GM10266 (cell line): ENCODE results near the gene PRR5.
"Not testable (repeated sequence)": the region's sequence is repeated elsewhere in the genome, so short reads cannot be mapped to it uniquely, and the experiment has no call there.

Source experiments
- DNase-seq: peaks from one replicate; pipeline ENCODE4 v3.0.0; 2012; ENCODE audit errors: extremely low spot score
- CTCF ChIP-seq: IDR thresholded peaks from 2 replicates; pipeline ENCODE4 v1.5.1; 2012; ENCODE audit warnings: mild to moderate bottlenecking, low read depth; ENCODE audit not compliant: control insufficient read depth, insufficient read depth; ENCODE audit errors: missing control alignments

PRR5 gene

DNA sequence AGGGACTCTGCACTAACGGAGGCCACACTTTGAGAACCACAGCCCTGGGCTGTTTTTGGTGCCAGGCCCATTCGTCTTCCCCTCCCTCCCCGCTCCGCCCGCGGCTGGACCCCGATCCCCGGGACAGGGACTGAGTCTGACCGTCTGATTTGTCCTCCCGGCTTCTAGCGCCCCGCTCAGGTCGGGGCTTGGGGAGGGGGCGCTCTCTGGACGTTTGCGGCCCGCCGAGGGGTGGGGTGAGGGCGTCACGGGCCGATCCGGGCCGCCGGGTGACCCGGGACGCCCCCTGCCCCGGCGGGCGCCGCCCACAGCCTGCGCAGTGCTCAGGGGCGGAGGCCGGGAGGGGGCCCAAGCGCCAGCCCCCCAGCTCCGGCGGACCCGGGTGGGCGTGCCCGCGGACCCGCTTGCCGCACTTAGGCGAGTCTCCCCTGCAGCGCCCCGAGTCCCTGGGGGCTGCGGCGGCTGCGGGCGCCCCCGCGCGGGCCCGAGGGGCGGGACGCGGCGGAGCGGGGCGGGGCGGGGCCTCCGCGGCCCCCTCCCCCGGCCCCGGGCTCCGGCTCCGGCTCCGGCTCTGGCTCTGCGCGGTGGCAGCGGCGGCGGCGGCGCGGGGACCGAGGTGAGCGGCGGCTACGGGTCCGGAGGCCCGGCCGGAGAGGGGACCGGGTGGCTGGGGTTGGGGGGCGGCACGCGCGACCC lies 33.7 kb upstream of the PRR5 start:
- no peak for TF ChIP-seq CTCF
- no peak for DNase-seq

DNA sequence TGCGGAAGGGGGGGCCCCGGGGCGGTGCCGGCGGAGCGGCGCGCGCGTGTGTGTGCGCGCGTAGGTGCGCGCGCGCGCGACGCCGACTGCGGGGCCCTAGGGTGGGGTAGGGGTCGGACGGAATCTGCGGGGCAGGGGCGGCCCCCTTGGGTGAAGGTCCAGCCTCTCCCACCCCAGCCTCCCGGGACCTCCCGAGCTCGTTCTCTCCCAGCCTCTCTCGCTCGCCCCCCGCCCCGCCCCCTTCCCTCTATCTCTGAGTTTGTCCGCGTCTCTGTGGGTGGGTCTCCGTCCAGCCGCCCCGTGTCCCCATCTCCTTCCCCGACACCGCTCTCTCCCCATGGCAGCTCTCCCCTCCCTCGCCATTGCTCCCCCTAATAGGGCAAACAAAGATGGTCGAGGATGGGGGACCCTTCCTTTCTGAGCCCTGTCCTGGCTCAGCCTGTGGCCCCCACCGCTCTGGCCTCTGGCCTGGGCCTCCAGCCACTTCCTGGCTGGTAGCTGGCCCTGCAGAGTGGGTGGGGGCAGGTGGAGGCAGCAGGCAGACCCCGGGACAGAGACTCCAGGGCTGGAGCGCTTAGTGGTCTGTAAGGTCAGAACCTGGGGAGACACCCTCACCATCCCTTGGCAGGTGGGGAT lies 33.0 kb upstream of the PRR5 start:
- TF ChIP-seq CTCF = no peak
- no peak for DNase-seq

- peak; percentile 28 for TF ChIP-seq CTCF
- no peak for DNase-seq
These were observed 32.4 kb upstream of the PRR5 start for GRCh38 chr22:44669561-44669976.

DNA sequence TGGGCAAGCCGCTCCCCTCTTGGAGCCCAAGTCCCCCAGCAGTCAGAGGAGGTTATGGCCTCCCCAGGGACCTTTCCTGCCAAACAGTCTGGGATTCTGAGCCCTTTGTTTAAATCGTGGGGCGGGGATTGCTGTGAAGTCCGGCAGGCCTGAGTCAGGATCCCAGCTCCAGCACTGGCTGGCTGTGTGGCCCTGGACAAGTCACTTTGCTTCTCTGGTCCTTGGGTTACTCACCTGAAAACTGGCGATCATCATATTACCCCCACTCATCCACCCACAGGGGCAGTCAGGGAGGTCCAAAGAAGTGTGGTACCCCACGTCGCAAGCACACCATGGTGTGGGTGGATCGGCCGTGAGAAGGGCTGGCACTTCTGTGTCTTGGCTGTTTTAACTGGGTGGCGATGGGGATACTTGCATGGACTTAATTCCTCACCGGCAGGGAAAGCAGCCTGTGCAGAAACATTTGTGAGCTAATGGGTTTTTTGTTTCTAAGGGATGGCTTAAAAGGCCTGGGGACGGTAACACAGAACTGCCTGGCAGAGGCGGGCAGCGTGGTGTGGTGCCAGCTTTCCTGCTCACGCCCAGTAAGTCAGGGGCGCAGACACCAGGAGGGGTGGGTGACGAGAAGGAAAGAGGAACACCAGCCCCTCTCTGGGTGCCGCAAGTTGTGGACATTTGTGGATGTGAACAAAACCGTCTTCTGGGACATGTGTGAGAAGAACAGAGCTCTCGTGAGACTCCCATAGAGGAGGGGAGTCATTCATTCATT lies 31.6 kb upstream of the PRR5 start:
- TF ChIP-seq CTCF = no peak
- no peak for DNase-seq

- DNase-seq = no peak
- TF ChIP-seq CTCF = no peak
These were observed 30.3 kb upstream of the PRR5 start for GRCh38 chr22:44671742-44672141.

DNA sequence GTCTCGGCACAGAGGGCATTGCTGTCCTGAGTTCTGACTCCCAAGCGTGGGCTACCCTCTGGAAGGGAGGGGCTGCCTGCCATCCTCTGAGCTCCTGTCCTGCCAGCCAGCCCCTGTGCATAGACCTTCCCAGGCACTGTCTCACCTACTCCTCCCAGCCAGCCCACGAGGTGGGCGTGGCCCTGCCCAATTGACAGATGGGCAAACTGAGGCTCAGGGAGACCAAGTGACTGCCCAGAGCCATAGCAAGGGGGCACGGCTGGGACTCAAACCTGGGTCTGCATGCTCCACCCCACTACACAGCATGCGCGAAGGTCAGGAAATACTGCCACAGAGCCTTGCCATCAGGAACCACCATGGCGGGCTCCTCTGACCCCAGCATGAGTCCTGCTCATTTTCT lies 29.4 kb upstream of the PRR5 start:
- TF ChIP-seq CTCF = no peak
- no peak for DNase-seq

DNA sequence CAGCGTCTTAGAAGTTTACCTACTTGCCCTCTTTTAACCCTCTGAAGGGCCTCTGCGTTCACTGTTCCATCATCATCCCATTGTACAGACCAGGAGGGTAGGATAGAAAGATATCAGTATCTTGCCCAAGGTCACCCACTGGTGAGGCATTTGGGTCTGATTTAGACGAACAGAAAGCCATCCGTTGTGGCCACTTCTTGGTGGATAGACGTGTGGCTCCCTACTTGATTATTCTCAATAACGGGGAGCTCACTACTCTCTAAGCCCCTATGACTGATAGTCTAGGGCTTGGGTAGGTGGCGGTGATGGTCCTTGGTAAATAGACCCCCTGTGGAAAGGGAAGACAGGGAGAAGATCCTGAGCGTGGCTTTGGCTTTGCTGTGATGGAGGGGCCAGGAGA lies 28.6 kb upstream of the PRR5 start:
- no peak for TF ChIP-seq CTCF
- no peak for DNase-seq

DNA sequence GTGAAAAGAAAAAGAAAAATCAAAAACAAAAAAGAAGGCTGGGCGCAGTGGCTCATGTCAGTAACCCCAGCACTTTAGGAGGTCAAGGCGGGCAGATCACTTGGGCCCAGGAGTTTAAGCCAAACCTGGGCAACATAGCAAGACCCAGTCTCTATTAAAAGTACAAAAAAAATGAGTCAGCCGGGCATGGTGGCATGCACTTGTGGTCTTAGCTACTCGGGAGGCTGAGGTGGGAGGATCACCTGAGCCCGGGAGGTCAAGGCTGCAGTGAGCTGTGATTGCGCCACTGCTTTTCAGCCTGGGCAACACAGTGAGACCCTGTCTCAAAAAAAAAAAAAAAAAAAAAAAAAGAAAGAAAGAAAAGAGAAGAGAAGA lies 26.0 kb upstream of the PRR5 start:
- DNase-seq = not testable (repeated sequence)
